ENCODE data around the gene HSDL2. TPM values are rescaled to one million over a fixed set of nuclear protein-coding genes. Genes with fewer than 3 reads are reported as not detected.
A peak's percentile ranks its signal among the peaks of the same experiment; 100 is the strongest.

The HSDL2 gene
- total RNA-seq, 6 experiments from 2014 or later, result 65.8 to 96.8 (median 79.8) TPM

DNA sequence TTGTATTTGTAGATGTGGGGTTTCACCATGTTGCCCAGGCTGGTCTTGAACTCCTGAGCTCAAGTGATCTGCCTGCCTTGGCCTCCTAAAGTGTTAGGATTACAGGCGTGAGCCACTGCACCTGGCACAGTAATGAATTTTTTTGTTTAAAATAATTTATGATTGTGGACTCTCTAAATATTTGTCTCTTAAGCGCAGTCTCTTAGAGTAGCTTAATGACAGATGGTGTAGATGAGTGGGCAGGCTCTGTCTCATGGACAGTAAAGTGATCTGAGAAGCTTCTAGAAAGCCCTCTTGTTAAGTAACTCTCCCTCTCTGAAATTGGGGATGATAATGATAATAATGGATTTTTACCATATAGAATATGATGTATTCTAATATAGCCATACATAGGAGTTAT lies 59.3 kb downstream of the HSDL2 start:
- WGBS (ENCODE audit: insufficient coverage, low coverage, low lambda C conversion rate, missing lambda C conversion rate), result 83% methylated on average over 2 of the region's 2 CpGs
- H3K27me3 ChIP-seq, result no peaks in the 10 kb centered on the region
- no peak overlapping the region for H3K27ac ChIP-seq
- H3K36me3 ChIP-seq, result peaks cover 0 to 30% (median 6%) of the 10 kb centered on the region in 4 donors
- intact Hi-C loops (cut with DNase I), result no loop called here
- H3K9me3 ChIP-seq, result no peaks in the 10 kb centered on the region
- no peak for ATAC-seq
- no peak overlapping the region for H3K4me3 ChIP-seq
- TF ChIP-seq, protein P1, sequence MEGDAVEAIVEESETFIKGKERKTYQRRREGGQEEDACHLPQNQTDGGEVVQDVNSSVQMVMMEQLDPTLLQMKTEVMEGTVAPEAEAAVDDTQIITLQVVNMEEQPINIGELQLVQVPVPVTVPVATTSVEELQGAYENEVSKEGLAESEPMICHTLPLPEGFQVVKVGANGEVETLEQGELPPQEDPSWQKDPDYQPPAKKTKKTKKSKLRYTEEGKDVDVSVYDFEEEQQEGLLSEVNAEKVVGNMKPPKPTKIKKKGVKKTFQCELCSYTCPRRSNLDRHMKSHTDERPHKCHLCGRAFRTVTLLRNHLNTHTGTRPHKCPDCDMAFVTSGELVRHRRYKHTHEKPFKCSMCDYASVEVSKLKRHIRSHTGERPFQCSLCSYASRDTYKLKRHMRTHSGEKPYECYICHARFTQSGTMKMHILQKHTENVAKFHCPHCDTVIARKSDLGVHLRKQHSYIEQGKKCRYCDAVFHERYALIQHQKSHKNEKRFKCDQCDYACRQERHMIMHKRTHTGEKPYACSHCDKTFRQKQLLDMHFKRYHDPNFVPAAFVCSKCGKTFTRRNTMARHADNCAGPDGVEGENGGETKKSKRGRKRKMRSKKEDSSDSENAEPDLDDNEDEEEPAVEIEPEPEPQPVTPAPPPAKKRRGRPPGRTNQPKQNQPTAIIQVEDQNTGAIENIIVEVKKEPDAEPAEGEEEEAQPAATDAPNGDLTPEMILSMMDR (IDR thresholded peaks at IDR 0.05), result no peak
- no peak for TF ChIP-seq POLR2A (IDR thresholded peaks at IDR 0.05)
- no peaks in the 10 kb centered on the region for H3K4me1 ChIP-seq
- no peak for DNase-seq

DNA sequence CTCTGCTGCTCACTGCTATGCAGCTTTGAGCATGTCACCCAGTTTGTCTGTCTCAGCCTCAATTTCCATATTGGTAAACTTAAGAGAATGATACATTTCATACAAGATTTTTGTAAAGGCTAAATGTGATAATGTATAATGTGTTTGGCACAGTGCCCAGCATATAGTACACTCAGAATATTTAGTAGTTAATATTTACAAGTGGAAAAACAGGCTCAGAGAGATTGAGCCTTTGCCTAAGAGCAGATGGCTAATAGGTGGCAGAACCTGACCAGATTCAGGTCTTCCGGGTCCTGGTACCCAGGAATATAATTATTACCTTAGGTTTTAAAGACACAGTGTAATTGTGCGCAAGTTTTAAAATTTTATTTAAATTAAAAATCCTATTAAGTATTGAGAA lies 59.9 kb downstream of the HSDL2 start:
- Histone ChIP-seq H3K27ac (no peak overlapping the region), H3K4me1 (no peaks in the 10 kb centered on the region), H3K36me3 (peaks cover 0 to 30% (median 6%) of the 10 kb centered on the region in 4 donors), H3K4me3 (no peak overlapping the region), H3K27me3 (no peaks in the 10 kb centered on the region), H3K9me3 (no peaks in the 10 kb centered on the region)
- DNase-seq, result no peak
- whole genome bisulfite sequencing (ENCODE audit: insufficient coverage, low coverage, low lambda C conversion rate, missing lambda C conversion rate), result 100% methylated on average over 2 of the region's 2 CpGs
- TF ChIP-seq, protein P1 (IDR thresholded peaks at IDR 0.05), result no peak
- TF ChIP-seq POLR2A (IDR thresholded peaks at IDR 0.05), result no peak
- intact Hi-C loops (cut with DNase I), result no loop called here
- no peak for ATAC-seq

DNA sequence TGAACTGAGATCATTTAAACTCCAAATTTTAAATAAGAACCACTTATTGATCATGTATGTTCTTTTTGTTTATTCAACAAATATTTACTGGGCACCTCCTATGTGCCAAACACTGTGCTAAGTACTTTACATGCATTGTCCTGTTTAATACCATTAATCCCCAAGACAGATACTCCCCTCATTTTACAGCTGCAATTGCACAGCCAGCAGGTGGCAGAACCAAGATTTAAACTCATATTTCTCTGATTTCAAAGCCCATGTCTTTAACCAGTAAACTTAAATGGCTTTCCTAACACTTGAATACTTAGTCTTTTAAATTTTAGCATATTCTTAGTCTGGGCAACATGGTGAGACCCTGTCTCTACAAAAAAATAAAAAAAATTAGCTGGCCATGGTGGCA lies 63.3 kb downstream of the HSDL2 start:
- H3K27me3 ChIP-seq, result no peaks in the 10 kb centered on the region
- DNase-seq, result no peak
- ATAC-seq, result peak in 3 of 4 donors; percentile 36 to 52 (median 37)
- H3K4me3 ChIP-seq, result no peak overlapping the region
- intact Hi-C loops (cut with DNase I), result no loop called here
- H3K36me3 ChIP-seq, result peaks cover 0 to 30% (median 5%) of the 10 kb centered on the region in 4 donors
- H3K4me1 ChIP-seq, result no peaks in the 10 kb centered on the region
- no peak overlapping the region for H3K27ac ChIP-seq
- no peaks in the 10 kb centered on the region for H3K9me3 ChIP-seq
- TF ChIP-seq POLR2A (IDR thresholded peaks at IDR 0.05), result no peak
- TF ChIP-seq, protein P1 (IDR thresholded peaks at IDR 0.05), result peak; percentile 38 to 52 (median 48)

DNA sequence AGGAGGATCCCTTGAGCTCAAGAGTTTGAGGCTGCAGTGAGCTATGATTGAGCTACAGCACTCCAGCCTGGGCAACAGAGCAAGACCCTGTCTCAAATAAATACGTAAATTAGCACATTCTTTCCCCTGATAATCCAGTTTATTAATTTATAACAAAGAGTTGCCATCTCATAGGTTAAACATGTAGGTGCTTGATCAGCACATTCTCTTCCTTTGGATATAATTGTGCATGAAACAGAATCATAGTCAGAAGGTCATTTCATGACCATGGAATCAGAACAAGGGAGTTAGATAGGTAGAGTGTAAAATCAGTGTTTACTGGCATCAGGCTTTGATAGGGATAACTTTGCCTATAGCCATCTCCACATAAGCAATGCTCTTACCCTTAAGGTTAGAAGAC lies 63.7 kb downstream of the HSDL2 start:
- ATAC-seq (no peak), DNase-seq (no peak)
- TF ChIP-seq, protein P1 (IDR thresholded peaks at IDR 0.05), result no peak
- no peak for TF ChIP-seq POLR2A (IDR thresholded peaks at IDR 0.05)
- Histone ChIP-seq H3K4me1 (no peaks in the 10 kb centered on the region), H3K27me3 (no peaks in the 10 kb centered on the region), H3K27ac (no peak overlapping the region), H3K9me3 (no peaks in the 10 kb centered on the region), H3K4me3 (no peak overlapping the region), H3K36me3 (peaks cover 0 to 30% (median 5%) of the 10 kb centered on the region in 4 donors)
- WGBS (ENCODE audit: insufficient coverage, low coverage, low lambda C conversion rate, missing lambda C conversion rate), result 88% methylated on average over 1 of the region's 1 CpG
- intact Hi-C loops (cut with DNase I), result no loop called here

DNA sequence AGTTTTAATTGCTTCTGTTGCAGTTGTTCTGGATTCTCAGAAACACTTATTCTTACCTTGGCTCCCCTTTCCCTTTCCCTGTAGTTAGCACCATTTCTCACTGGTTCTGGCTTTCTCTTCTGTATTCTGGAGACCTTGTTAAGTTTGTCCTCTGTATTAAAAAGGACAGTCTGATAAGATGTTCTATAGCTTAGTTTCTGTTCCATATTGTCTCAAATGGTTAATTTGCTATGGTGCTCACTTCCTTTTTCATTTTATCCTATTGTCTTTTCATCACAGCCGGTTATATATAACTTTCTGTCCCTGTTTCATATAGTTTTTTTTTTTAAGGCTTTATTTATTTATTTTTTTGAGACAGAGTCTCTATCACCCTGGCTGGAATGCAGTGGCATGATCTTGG lies 65.3 kb downstream of the HSDL2 start:
- TF ChIP-seq, protein P1 (IDR thresholded peaks at IDR 0.05), result no peak
- no peak for TF ChIP-seq POLR2A (IDR thresholded peaks at IDR 0.05)
- WGBS (ENCODE audit: insufficient coverage, low coverage, low lambda C conversion rate, missing lambda C conversion rate), result 12% methylated on average over 1 of the region's 1 CpG
- no peak for ATAC-seq

More for the DNA sequence above, 65.3 kb downstream of the HSDL2 start:
- DNase-seq, result no peak
- H3K27ac ChIP-seq, result no peak overlapping the region
- H3K27me3 ChIP-seq, result no peaks in the 10 kb centered on the region
- H3K4me1 ChIP-seq, result no peaks in the 10 kb centered on the region
- peaks cover 0 to 20% (median 3%) of the 10 kb centered on the region in 4 donors for H3K36me3 ChIP-seq
- intact Hi-C loops (cut with DNase I), result no loop called here
- H3K4me3 ChIP-seq, result no peak overlapping the region
- no peaks in the 10 kb centered on the region for H3K9me3 ChIP-seq
